HG02623 (cell line): Measurements from ENCODE around the gene EPN1.
"Not testable (repeated sequence)": the region's sequence is repeated elsewhere in the genome, so short reads cannot be mapped to it uniquely, and the experiment has no call there.

Experiments used
- ATAC-seq: cut with Tn5 transposase; IDR thresholded peaks from one replicate; pipeline ENCODE4 v1.9.1; 2021; ENCODE audit warnings: moderate library complexity; ENCODE audit not compliant: unreplicated experiment

Gene EPN1

GRCh38 chr19:55717879-55718711 is 43.1 kb downstream of the EPN1 start:
- not testable (repeated sequence) for ATAC-seq

GRCh38 chr19:55720214-55720746 is 45.3 kb downstream of the EPN1 start:
- ATAC-seq: no peak

- ATAC-seq: no peak
Observed at GRCh38 chr19:55720801-55721200, 45.8 kb downstream of the EPN1 start.

GRCh38 chr19:55723491-55723890 is 48.5 kb downstream of the EPN1 start:
- ATAC-seq: no peak

GRCh38 chr19:55730378-55730777 is 55.4 kb downstream of the EPN1 start:
- ATAC-seq: not testable (repeated sequence)

- ATAC-seq: no peak
Observed at GRCh38 chr19:55738302-55738701, 63.3 kb downstream of the EPN1 start, which contains the start of gene NLRP9. Gene NLRP9 (minus strand): TSS chr19:55738402. CDS start chr19:55738374, 28 bp downstream.

- no peak for ATAC-seq
Observed at GRCh38 chr19:55750715-55751114, 75.7 kb downstream of the EPN1 start.

- no peak for ATAC-seq
Observed at GRCh38 chr19:55753401-55753800, 78.4 kb downstream of the EPN1 start.

GRCh38 chr19:55756808-55757207 is 81.8 kb downstream of the EPN1 start:
- ATAC-seq: not testable (repeated sequence)

GRCh38 chr19:55758797-55759196 is 83.8 kb downstream of the EPN1 start, which contains the start of gene RFPL4A:
Gene RFPL4A (plus strand): TSS chr19:55759097. CDS start chr19:55761801, 2,704 bp downstream.
- not testable (repeated sequence) for ATAC-seq
